ENCODE measurements around the gene SLC6A8.

- TF ChIP-seq GATA3 (IDR thresholded peaks at IDR 0.05; ENCODE audit: low read depth, low read length) (no peak), GATA2 (IDR thresholded peaks at IDR 0.05; ENCODE audit: low read depth, low read length) (no peak)
These were observed 46.8 kb upstream of the SLC6A8 start for GRCh38 chrX:153640736-153641575.

All from SH-SY5Y (cell line).